CD4-positive, alpha-beta T cell treated with Interleukin-17A for 1 hour (primary cell): ENCODE measurements around the gene GYG2.
A peak's percentile ranks its signal among the peaks of the same experiment; 100 is the strongest.
"Not testable (repeated sequence)": the region's sequence is repeated elsewhere in the genome, so short reads cannot be mapped to it uniquely, and the experiment has no call there.

Experiments used
- DNase-seq: peaks from one replicate; pipeline ENCODE4 v3.0.0-alpha.2; 2020

GYG2 gene

GRCh38 chrX:2910109-2910508 is 81.4 kb downstream of the GYG2 start:
- DNase-seq, result no peak

GRCh38 chrX:2913118-2913517 is 84.4 kb downstream of the GYG2 start:
- no peak for DNase-seq

- DNase-seq, result no peak
Observed at GRCh38 chrX:2917767-2918166, 89.0 kb downstream of the GYG2 start.

- DNase-seq, result no peak
Observed at GRCh38 chrX:2921193-2921592, 92.5 kb downstream of the GYG2 start.

GRCh38 chrX:2921750-2922149 is 93.0 kb downstream of the GYG2 start:
- DNase-seq, result no peak

GRCh38 chrX:2924151-2924550 is 95.4 kb downstream of the GYG2 start:
- DNase-seq, result no peak

GRCh38 chrX:2926255-2926654 is 97.5 kb downstream of the GYG2 start:
- DNase-seq, result not testable (repeated sequence)

GRCh38 chrX:2926664-2927275 is 98.0 kb downstream of the GYG2 start:
- DNase-seq, result no peak

GRCh38 chrX:2928191-2928582 is 99.5 kb downstream of the GYG2 start:
- no peak for DNase-seq

GRCh38 chrX:2928583-2929434 is 100.1 kb downstream of the GYG2 start, which contains the start of gene ARSD:
ARSD (minus strand) TSS chrX:2929339; CDS start chrX:2929275, 64 bp downstream.
- DNase-seq, result peak; percentile 57

- no peak for DNase-seq
Observed at GRCh38 chrX:2931155-2931554, 102.4 kb downstream of the GYG2 start.

GRCh38 chrX:2931612-2932011 is 102.9 kb downstream of the GYG2 start:
- no peak for DNase-seq
